PC-3 (cell line): Measurements from ENCODE around the gene POLR2E.

Experiments used
- EZH2 ChIP-seq: fragments of 300-600 bp; sonication (generic); IDR thresholded peaks from one replicate; pipeline ENCODE4 v1.6.1; 2017; ENCODE audit warnings: antibody characterized with exemption, mild to moderate bottlenecking, low read length; ENCODE audit not compliant: unreplicated experiment
- EZH2phosphoT487 ChIP-seq: fragments of 300-600 bp; sonication (generic); IDR thresholded peaks from 2 replicates; pipeline ENCODE4 v1.6.1; 2018; ENCODE audit warnings: mild to moderate bottlenecking, antibody characterized with exemption, low read length, borderline replicate concordance
- TF ChIP-seq, protein P1 (sequence below): fragments of 300-600 bp; sonication (generic); conservative IDR thresholded peaks from 2 replicates; pipeline ENCODE4 v1.5.1; 2017; ENCODE audit warnings: antibody characterized with exemption, low read depth, mild to moderate bottlenecking, low read length

DNA sequence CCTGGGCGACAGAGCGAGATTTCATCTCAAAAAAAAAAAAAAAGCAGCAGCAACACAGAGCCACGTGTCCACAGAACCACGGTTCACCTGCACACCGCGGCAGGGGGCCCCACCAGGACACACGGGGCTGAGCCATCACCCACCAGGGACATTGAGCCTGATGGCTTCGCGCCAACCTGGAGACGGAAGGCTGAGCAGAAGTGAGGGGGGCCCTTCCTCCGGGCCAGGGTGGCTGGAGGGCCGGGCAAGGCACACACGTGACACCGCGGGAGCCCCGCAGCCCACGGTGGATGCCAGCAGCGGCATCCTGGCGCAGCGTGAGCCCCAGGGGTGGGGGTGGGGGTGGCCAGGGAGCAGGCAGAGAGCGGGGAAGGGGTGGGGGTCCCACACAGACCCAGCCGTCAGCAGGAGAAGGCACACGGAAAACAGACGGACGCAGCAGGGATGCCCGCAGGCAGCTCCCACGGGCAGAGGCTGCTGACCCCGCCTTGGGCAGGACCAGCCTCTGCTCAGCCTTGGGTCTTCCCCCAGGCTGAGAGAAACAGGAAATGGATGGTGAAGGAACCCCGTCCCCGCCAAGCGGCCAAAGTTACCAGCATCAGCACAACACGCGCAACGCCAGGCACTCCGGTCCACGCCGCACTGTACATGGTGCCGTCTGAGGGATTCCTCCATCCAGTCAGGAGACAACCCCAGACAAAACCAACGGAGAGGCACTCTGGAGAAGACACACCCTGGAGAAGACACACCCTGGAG, 45.3 kb upstream of the POLR2E start:
- TF ChIP-seq, protein P1, sequence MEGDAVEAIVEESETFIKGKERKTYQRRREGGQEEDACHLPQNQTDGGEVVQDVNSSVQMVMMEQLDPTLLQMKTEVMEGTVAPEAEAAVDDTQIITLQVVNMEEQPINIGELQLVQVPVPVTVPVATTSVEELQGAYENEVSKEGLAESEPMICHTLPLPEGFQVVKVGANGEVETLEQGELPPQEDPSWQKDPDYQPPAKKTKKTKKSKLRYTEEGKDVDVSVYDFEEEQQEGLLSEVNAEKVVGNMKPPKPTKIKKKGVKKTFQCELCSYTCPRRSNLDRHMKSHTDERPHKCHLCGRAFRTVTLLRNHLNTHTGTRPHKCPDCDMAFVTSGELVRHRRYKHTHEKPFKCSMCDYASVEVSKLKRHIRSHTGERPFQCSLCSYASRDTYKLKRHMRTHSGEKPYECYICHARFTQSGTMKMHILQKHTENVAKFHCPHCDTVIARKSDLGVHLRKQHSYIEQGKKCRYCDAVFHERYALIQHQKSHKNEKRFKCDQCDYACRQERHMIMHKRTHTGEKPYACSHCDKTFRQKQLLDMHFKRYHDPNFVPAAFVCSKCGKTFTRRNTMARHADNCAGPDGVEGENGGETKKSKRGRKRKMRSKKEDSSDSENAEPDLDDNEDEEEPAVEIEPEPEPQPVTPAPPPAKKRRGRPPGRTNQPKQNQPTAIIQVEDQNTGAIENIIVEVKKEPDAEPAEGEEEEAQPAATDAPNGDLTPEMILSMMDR = no peak
- TF ChIP-seq EZH2 = no peak
- TF ChIP-seq EZH2phosphoT487 = no peak
